Measurements from ENCODE around the gene FZD4.
A peak's percentile ranks its signal among the peaks of the same experiment; 100 is the strongest.
"Not testable (repeated sequence)": the region's sequence is repeated elsewhere in the genome, so short reads cannot be mapped to it uniquely, and the experiment has no call there.

The FZD4 gene

DNA sequence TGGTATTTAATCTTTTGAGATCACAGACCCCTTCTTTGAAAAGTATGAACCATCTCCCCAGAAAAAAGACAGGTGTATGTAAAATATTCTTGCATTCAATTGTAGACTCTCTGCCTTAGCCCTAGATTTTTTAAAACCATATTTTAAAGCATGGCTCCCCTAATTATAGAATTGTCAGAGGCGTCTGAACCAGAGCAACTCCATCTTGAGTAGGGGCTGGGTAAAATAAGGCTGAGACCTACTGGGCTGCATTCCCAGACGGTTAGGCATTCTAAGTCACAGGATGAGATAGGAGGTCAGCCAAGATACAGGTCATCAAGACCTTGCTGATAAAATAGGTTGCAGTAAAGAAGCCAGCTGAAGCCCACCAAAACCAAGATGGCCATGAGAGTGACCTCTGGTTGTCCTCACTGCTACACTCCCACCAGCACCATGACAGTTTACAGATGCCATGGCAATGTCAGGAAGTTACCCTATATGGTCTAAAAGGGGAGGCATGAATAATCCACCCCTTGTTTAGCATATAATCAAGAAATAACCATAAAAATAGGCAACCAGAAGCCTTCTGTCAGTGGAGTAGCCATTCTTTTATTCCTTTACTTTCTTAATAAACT lies 17.9 kb downstream of the FZD4 start:
- not testable (repeated sequence) for H3K27ac Mint-ChIP-seq, H3K4me1 Mint-ChIP-seq, H3K27me3 Mint-ChIP-seq, H3K9me3 Mint-ChIP-seq, DNase-seq, H3K4me3 Mint-ChIP-seq, H3K36me3 Mint-ChIP-seq
- CTCF ChIA-PET, result interaction anchor here (0.6 to 4.1 kb wide), 7 partner anchors 10 to 484 kb away, joined by 3 to 21 read pairs (median 10); no protein-coding TSS in a partner anchor

- peaks cover 3% of the 10 kb centered on the region for H3K4me1 Mint-ChIP-seq
- CTCF ChIA-PET, result interaction anchor here (0.5 to 1.5 kb wide), 5 partner anchors 15 to 356 kb away, joined by 3 read pairs; no protein-coding TSS in a partner anchor
- peaks cover 8% of the 10 kb centered on the region for H3K27me3 Mint-ChIP-seq
- H3K9me3 Mint-ChIP-seq, result no peaks in the 10 kb centered on the region
- no peak overlapping the region for H3K27ac Mint-ChIP-seq
- DNase-seq, result no peak
- no peaks in the 10 kb centered on the region for H3K36me3 Mint-ChIP-seq
- no peak overlapping the region for H3K4me3 Mint-ChIP-seq
Observed at GRCh38 chr11:86934926-86935579, 20.1 kb downstream of the FZD4 start.

- no peak overlapping the region for H3K27ac Mint-ChIP-seq
- no peak for DNase-seq
- no peak overlapping the region for H3K4me3 Mint-ChIP-seq
- no peaks in the 10 kb centered on the region for H3K9me3 Mint-ChIP-seq
- peaks cover 3% of the 10 kb centered on the region for H3K4me1 Mint-ChIP-seq
- H3K36me3 Mint-ChIP-seq, result no peaks in the 10 kb centered on the region
- peaks cover 8% of the 10 kb centered on the region for H3K27me3 Mint-ChIP-seq
- CTCF ChIA-PET, result interaction anchor here (1.1 to 1.5 kb wide), 4 partner anchors 15 to 357 kb away, joined by 3 read pairs; no protein-coding TSS in a partner anchor
Observed at GRCh38 chr11:86934582-86934900, 20.7 kb downstream of the FZD4 start.

- no peak overlapping the region for H3K27ac Mint-ChIP-seq
- no peaks in the 10 kb centered on the region for H3K9me3 Mint-ChIP-seq
- H3K27me3 Mint-ChIP-seq, result peaks cover 8% of the 10 kb centered on the region
- peaks cover 3% of the 10 kb centered on the region for H3K4me1 Mint-ChIP-seq
- CTCF ChIA-PET, result interaction anchor here (1.2 to 1.5 kb wide), 2 partner anchors 24 to 39 kb away, joined by 3 read pairs; no protein-coding TSS in a partner anchor
- no peaks in the 10 kb centered on the region for H3K36me3 Mint-ChIP-seq
- no peak for DNase-seq
- H3K4me3 Mint-ChIP-seq, result no peak overlapping the region
Observed at GRCh38 chr11:86933891-86934581, 21.2 kb downstream of the FZD4 start.

DNA sequence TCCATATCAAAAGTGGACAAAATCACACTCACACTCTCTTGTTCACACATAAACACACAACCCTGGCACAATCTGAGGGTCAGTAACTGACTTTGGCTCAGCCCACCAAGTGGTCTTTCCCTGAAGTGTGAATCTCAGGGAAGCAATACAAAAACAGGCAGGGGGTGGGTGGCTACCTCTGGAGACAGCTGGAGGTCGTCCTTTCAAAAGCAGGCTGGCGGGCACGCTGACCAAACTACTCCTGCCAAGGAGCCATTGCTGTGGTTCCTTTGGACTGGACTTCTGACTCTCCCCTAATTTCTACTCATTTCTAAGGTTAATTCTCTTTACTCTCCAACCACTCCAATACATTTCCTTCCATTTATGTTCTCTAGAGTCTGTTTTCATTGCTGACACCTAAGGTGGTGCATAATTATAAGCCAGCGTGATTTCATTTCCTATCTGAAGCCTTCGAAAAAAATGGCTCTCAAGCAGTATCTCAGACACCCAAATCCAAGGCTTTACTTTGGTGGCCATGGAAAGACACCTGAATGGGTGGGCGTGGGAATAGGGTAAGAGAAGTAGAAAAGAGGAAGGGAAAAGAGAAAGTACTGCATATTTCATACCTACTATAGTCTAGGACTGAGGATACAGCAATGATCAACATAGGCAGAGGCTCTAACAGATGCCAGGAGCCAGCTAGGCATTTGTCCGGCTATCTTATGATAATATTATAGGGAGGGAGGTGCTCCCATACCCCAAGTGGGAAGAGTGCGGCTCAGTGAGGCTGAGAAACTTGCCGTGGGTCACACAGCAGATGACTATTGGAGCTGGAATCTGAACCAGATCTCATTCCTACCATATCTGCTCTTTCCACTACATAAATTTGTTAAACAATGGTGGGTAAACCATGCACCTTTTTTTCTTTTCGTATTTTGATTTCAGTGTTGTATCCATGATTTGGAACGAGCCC lies 22.0 kb downstream of the FZD4 start:
- Mint-ChIP-seq H3K4me1 (peaks cover 3% of the 10 kb centered on the region), H3K27me3 (peaks cover 5% of the 10 kb centered on the region), H3K36me3 (no peaks in the 10 kb centered on the region), H3K27ac (no peak overlapping the region), H3K4me3 (no peak overlapping the region), H3K9me3 (no peaks in the 10 kb centered on the region)
- CTCF ChIA-PET, result interaction anchor here (1.0 to 1.5 kb wide), 4 partner anchors 16 to 488 kb away, joined by 3 read pairs; no protein-coding TSS in a partner anchor
- DNase-seq, result no peak

DNA sequence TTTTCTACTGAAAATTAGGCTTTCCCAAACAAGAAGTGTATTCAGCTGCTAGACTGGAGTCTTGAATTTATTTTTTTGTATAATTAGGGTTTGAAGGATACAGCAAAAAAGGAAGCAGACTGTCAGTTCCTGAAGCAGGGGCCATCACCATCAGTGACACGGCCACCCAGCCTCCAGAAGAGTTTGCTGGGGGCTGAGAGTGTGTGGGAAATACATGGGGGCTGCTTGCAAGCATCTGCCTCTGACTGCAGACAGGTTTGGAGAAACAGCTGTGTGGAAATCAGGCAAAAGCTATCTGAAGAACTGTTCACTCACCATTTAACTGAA lies 23.0 kb downstream of the FZD4 start:
- Mint-ChIP-seq H3K27ac (no peak overlapping the region), H3K27me3 (no peaks in the 10 kb centered on the region), H3K4me1 (peaks cover 3% of the 10 kb centered on the region), H3K9me3 (no peaks in the 10 kb centered on the region), H3K4me3 (no peak overlapping the region), H3K36me3 (no peaks in the 10 kb centered on the region)
- DNase-seq, result no peak
- CTCF ChIA-PET, result interaction anchor here (0.7 to 1.5 kb wide), 4 partner anchors 15 to 489 kb away, joined by 3 read pairs; no protein-coding TSS in a partner anchor

DNA sequence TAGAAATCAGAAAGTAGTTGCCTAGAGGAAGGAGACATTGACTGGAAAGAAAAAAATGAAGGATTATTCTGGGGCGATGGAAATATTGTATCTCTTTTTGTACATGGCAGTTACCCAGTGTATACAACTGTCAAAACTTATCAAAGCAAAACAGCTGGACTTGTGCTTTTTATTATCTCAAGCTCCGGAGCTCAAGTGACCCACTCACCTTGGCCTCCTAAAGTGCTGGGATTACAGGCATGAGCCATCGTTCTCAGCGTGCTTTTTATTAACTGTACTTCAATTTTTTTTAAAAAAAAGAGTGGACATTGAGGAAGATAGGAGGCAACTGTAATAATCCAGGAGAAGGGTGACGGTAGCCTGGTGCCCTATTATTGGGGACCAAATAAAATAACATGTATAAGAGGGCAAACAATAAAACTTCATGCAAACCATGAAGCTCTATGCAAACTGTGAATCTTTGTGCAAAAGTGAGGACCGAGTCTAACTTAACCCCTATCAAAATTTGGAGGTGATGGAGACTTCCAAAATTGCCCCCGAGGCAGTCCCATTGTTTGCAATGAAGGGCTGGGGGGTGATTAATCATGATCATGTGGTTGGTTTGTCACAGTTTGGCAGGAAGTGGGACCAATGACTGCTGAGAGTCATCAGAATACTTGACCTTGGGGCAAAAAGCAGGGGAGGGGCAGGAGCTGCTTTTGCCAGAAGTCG lies 23.5 kb downstream of the FZD4 start:
- H3K36me3 Mint-ChIP-seq, result no peaks in the 10 kb centered on the region
- H3K9me3 Mint-ChIP-seq, result no peaks in the 10 kb centered on the region
- CTCF ChIA-PET, result interaction anchor here (0.7 to 1.5 kb wide), 4 partner anchors 14 to 490 kb away, joined by 3 read pairs; no protein-coding TSS in a partner anchor
- H3K4me1 Mint-ChIP-seq, result peaks cover 3% of the 10 kb centered on the region
- DNase-seq, result no peak
- no peaks in the 10 kb centered on the region for H3K27me3 Mint-ChIP-seq
- no peak overlapping the region for H3K4me3 Mint-ChIP-seq
- H3K27ac Mint-ChIP-seq, result no peak overlapping the region

DNA sequence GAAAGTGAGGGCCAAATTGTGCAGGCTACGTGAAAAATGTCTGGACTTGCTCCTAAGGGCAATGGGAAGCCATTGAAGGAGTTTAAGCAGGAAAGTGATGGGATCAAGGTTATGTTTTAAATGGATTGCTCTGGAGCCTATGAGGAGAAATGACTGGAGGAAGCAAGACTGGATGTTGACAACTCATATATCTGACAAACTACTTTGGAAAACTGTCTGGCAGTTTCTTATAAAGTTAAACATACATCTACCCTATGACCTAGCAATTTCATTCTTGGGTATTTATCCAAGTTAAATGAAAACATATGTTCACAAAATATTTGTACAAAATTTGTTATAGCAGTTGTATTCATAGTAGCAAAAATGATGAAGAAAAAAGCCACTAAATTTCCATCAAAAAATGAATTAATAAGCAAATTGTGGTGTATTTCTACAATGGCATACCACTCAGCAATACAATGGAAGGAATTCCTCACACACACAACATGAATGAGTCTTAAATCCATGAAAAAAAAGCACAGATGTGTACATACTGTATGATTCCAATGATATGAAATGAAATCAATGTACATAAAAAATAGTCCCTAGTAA lies 24.1 kb downstream of the FZD4 start:
- Mint-ChIP-seq H3K27ac (no peak overlapping the region), H3K36me3 (no peaks in the 10 kb centered on the region), H3K4me3 (no peak overlapping the region), H3K4me1 (peaks cover 3% of the 10 kb centered on the region), H3K27me3 (no peaks in the 10 kb centered on the region), H3K9me3 (no peaks in the 10 kb centered on the region)
- no peak for DNase-seq
- CTCF ChIA-PET, result no interaction called here

DNA sequence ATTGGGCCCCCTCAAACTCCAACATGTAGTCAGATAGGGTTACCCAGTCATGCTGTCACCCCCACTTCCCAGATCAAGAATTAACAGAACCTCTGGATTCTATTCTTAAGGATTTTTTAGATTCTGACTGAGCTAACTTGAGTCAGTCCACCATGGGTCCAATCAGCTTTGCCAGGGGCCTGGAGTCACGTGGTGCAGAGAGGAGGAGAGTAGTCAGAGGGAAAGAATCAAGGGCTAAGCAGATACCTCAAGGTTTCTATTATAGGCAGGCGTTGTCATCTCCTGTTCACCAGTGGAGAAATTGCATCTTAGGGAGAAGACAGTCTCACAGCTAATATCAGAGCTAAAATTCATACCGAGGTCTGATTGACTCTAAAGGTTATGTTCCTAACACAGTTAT lies 28.2 kb downstream of the FZD4 start:
- Mint-ChIP-seq H3K27ac (no peak overlapping the region), H3K27me3 (peaks cover 8% of the 10 kb centered on the region), H3K36me3 (no peaks in the 10 kb centered on the region), H3K4me1 (peaks cover 1% of the 10 kb centered on the region), H3K4me3 (no peak overlapping the region), H3K9me3 (no peaks in the 10 kb centered on the region)
- CTCF ChIA-PET, result no interaction called here
- DNase-seq, result no peak

- H3K27me3 Mint-ChIP-seq, result peaks cover 12% of the 10 kb centered on the region
- no peaks in the 10 kb centered on the region for H3K4me1 Mint-ChIP-seq
- no peak overlapping the region for H3K4me3 Mint-ChIP-seq
- no peak overlapping the region for H3K27ac Mint-ChIP-seq
- CTCF ChIA-PET, result interaction anchor here (0.8 to 1.1 kb wide), 2 partner anchors 54 to 468 kb away, joined by 3 to 4 read pairs; no protein-coding TSS in a partner anchor
- no peaks in the 10 kb centered on the region for H3K36me3 Mint-ChIP-seq
- no peak for DNase-seq
- no peaks in the 10 kb centered on the region for H3K9me3 Mint-ChIP-seq
Observed at GRCh38 chr11:86923999-86924766, 31.0 kb downstream of the FZD4 start.

- DNase-seq, result no peak
- CTCF ChIA-PET, result interaction anchor here (2.5 kb wide), 1 partner anchor 53 kb away, joined by 11 read pairs; no protein-coding TSS in a partner anchor
- H3K4me3 Mint-ChIP-seq, result no peak overlapping the region
- peaks cover 3% of the 10 kb centered on the region for H3K4me1 Mint-ChIP-seq
- H3K9me3 Mint-ChIP-seq, result no peaks in the 10 kb centered on the region
- no peak overlapping the region for H3K27ac Mint-ChIP-seq
- H3K36me3 Mint-ChIP-seq, result no peaks in the 10 kb centered on the region
- peaks cover 12% of the 10 kb centered on the region for H3K27me3 Mint-ChIP-seq
Observed at GRCh38 chr11:86922225-86922624, 33.0 kb downstream of the FZD4 start.

DNA sequence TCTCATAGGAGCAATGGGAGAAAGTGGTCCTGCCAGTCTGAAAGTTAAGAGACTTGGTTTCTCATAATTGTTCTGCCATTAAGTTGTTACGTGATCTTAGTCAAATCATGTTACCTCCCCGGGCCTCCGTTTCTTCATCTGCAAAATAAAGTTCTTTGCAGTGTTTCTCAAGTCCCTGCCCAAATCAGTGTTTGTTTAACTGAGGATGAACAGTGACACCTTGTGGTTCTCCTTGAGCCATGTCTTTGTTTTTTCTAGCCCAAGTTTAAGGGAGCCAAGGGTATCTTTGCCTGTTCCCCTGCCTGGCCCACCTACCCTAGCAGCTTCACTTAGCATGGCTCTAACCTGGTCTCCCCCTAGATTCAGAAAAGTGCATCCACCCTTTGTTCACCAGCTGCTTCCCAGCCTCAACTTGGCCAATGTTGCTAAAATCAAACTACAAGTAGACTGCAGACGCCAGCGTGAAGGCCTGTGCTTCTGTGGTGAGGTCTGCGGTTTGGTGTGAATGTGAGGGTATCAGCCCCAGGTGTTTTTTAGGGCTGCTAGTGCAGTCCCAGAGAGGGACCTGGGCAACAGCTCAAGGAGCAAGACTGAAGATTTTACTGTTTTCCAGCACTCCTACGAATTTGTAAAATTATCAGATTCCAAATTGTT lies 35.5 kb downstream of the FZD4 start:
- CTCF ChIA-PET, result interaction anchor here (0.8 to 2.5 kb wide), 2 partner anchors 15 to 50 kb away, joined by 3 to 11 read pairs; no protein-coding TSS in a partner anchor
- H3K27ac Mint-ChIP-seq, result no peak overlapping the region
- H3K4me1 Mint-ChIP-seq, result peaks cover 15% of the 10 kb centered on the region
- no peak overlapping the region for H3K4me3 Mint-ChIP-seq
- peaks cover 10% of the 10 kb centered on the region for H3K27me3 Mint-ChIP-seq
- H3K36me3 Mint-ChIP-seq, result no peaks in the 10 kb centered on the region
- no peaks in the 10 kb centered on the region for H3K9me3 Mint-ChIP-seq
- peak; percentile 31 for DNase-seq
